Activated T-cell treated with anti-CD3 and anti-CD28 coated beads, Interleukin-2, amount 50 U/mL, for 24 hours (primary cell): ENCODE measurements around the gene SASH1.

ENCODE experiments used
- DNase-seq: peaks from one replicate; pipeline ENCODE4 v3.0.0-alpha.2; 2020
- H3K27ac Mint-ChIP-seq: 2 replicates; pipeline ENCODE4 v1.8.0; 2020; ENCODE audit warnings: mild to moderate bottlenecking, mixed read lengths
- H3K27me3 Mint-ChIP-seq: 2 replicates; pipeline ENCODE4 v1.8.0; 2020; ENCODE audit warnings: mixed read lengths
- H3K36me3 Mint-ChIP-seq: 2 replicates; pipeline ENCODE4 v1.8.0; 2020; ENCODE audit warnings: low read depth, mixed read lengths
- H3K4me1 Mint-ChIP-seq: 2 replicates; pipeline ENCODE4 v1.8.0; 2020; ENCODE audit warnings: low read depth, mixed read lengths
- H3K4me3 Mint-ChIP-seq: 2 replicates; pipeline ENCODE4 v1.8.0; 2020; ENCODE audit warnings: mild to moderate bottlenecking, moderate library complexity, mixed read lengths
- H3K9me3 Mint-ChIP-seq: 2 replicates; pipeline ENCODE4 v1.8.0; 2020; ENCODE audit warnings: mixed read lengths

Gene SASH1

DNA sequence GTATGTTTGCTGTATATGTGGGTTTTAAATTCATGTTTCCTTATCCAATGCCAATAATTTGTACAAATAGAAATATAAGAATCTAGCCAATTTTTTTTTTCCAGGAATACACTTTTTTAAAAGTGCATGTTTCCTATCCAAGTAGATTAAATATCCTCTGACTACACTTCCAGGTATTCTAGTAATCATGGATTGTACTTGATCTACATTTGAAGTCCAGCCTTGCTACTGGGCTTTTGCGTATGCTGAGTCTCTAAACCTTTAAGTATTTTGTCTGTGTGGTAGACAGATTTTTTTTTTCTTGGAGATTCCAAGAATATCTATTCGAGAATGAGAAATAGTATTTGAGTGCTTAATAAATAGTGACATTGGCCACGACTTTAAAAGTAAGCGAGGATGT, 188.3 kb downstream of the SASH1 start:
- Mint-ChIP-seq H3K27me3 (peaks cover 9% of the 10 kb centered on the region), H3K36me3 (no peaks in the 10 kb centered on the region), H3K27ac (no peak overlapping the region), H3K9me3 (no peaks in the 10 kb centered on the region), H3K4me3 (no peak overlapping the region), H3K4me1 (peaks cover 5% of the 10 kb centered on the region)
- no peak for DNase-seq

DNA sequence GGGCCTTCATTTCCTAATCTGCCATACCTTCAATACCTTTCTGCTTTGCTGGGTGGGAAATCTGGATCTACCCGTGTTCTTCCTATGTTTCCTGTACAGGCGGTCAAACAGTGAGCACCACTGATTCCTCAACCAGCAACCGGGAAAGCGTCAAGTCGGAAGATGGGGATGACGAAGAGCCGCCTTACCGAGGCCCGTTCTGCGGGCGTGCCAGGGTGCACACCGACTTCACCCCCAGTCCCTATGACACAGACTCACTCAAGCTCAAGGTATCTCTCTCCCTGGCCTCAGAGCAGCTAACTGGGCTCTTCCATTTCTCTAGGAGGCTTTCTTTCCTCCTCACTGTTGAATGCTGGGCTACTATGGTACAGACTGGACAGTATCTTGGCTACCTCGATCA, 190.1 kb downstream of the SASH1 start:
- Mint-ChIP-seq H3K4me3 (no peak overlapping the region), H3K36me3 (no peaks in the 10 kb centered on the region)

DNA sequence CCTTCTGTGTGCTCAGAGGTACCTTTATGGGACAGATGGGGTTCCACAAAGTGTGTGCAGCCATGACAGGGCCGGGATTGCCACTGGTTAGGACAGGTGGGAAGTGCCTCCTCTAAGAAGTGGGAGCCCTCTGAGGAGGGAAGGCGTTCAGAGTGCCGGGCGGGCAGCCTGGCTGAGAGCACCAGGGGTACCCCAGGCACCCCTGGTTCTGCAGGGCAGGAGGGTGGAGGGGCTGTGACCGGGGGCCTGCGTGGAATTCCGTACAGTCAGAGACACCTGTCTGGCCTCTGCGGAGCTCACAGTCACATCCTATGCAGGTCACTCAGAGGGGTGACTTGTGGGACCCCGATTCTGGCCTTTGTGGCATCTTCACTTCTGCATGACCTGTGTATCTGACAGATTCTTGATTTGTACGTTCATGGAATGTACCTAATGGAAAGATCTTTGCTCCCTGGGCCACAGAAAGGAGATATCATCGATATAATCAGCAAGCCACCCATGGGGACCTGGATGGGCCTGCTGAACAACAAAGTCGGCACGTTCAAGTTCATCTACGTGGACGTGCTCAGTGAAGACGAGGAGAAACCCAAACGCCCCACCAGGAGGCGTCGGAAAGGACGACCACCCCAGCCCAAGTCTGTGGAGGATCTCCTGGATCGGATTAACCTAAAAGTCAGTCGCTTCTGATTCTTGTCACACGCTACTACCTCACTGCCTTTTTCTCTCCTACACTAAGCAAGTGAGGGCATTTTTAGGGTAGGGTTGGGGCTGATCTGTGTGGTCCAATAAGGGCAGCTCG, 190.9 kb downstream of the SASH1 start:
- H3K4me3 Mint-ChIP-seq = no peak overlapping the region
- no peak overlapping the region for H3K27ac Mint-ChIP-seq
- no peaks in the 10 kb centered on the region for H3K9me3 Mint-ChIP-seq
- H3K36me3 Mint-ChIP-seq = no peaks in the 10 kb centered on the region
- DNase-seq = no peak
- H3K4me1 Mint-ChIP-seq = peaks cover 5% of the 10 kb centered on the region
- peaks cover 6% of the 10 kb centered on the region for H3K27me3 Mint-ChIP-seq

More for the DNA sequence above, 190.1 kb downstream of the SASH1 start:
- no peak overlapping the region for H3K27ac Mint-ChIP-seq
- peaks cover 6% of the 10 kb centered on the region for H3K27me3 Mint-ChIP-seq
- no peak for DNase-seq
- H3K4me1 Mint-ChIP-seq = peaks cover 5% of the 10 kb centered on the region
- H3K9me3 Mint-ChIP-seq = no peaks in the 10 kb centered on the region

DNA sequence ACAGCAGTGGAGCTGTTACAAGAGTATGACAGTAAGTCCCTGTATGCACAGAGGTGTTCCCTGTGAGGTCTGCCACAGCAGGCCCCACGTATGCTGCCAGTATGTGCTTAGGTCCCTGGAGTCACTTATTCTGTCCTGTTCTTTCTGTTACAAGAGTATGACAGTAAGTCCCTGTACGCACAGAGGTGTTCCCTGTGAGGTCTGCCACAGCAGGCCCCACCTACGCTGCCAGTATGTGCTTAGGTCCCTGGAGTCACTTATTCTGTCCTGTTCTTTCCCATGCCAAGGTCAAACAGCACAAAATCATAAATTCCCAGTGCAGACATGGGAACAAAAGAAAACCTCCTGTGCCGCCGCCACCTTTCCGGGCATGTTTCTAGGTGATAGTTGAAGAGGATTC, 192.2 kb downstream of the SASH1 start:
- no peak for DNase-seq
- no peak overlapping the region for H3K27ac Mint-ChIP-seq
- H3K27me3 Mint-ChIP-seq = peaks cover 10% of the 10 kb centered on the region
- no peak overlapping the region for H3K4me3 Mint-ChIP-seq
- H3K9me3 Mint-ChIP-seq = no peaks in the 10 kb centered on the region
- H3K36me3 Mint-ChIP-seq = no peaks in the 10 kb centered on the region
- peaks cover 7% of the 10 kb centered on the region for H3K4me1 Mint-ChIP-seq

DNA sequence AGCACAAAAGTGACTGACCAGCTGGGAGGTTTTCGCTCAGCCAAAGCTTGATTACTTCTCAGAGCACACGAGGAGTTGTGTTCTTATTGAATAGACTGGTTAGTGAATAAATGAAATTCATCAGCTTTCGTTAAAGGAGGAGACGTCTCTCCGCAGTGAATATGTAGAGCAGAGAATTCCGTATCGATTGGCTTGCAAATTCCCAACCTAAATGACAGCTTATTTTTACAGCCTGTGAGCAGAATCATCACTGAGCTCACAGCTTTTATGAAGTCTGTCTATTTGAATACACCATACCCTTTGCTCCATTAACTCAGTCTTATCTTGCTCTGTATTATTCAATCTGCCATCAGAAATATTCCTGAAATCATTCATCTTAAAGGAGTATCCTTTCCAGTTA, 192.7 kb downstream of the SASH1 start:
- no peak overlapping the region for H3K4me3 Mint-ChIP-seq
- H3K27ac Mint-ChIP-seq = no peak overlapping the region
- peaks cover 6% of the 10 kb centered on the region for H3K4me1 Mint-ChIP-seq
- no peak for DNase-seq
- H3K36me3 Mint-ChIP-seq = no peaks in the 10 kb centered on the region
- peaks cover 10% of the 10 kb centered on the region for H3K27me3 Mint-ChIP-seq
- no peaks in the 10 kb centered on the region for H3K9me3 Mint-ChIP-seq

DNA sequence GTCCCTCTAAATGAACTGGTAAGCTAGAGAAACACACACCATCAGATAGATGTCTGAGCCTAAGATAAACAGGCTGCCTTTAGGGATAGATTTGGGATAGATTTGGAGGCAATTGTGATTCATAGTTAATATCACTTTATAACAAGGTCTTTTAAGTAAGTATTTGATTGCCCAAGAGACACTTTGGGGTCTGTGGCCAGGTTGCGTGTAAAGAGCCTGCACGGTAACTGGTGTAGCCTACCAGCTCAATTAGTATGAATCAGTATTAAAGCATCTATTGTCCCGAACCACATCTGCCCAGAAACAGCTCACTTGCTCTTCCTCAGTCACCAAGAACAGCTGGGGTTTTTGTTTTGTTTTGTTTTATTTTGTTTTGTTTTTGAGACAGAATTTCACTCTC, 193.3 kb downstream of the SASH1 start:
- H3K4me1 Mint-ChIP-seq = peaks cover 2% of the 10 kb centered on the region
- H3K36me3 Mint-ChIP-seq = no peaks in the 10 kb centered on the region
- no peak overlapping the region for H3K27ac Mint-ChIP-seq
- peaks cover 10% of the 10 kb centered on the region for H3K27me3 Mint-ChIP-seq
- no peak overlapping the region for H3K4me3 Mint-ChIP-seq
- DNase-seq = no peak
- no peaks in the 10 kb centered on the region for H3K9me3 Mint-ChIP-seq

DNA sequence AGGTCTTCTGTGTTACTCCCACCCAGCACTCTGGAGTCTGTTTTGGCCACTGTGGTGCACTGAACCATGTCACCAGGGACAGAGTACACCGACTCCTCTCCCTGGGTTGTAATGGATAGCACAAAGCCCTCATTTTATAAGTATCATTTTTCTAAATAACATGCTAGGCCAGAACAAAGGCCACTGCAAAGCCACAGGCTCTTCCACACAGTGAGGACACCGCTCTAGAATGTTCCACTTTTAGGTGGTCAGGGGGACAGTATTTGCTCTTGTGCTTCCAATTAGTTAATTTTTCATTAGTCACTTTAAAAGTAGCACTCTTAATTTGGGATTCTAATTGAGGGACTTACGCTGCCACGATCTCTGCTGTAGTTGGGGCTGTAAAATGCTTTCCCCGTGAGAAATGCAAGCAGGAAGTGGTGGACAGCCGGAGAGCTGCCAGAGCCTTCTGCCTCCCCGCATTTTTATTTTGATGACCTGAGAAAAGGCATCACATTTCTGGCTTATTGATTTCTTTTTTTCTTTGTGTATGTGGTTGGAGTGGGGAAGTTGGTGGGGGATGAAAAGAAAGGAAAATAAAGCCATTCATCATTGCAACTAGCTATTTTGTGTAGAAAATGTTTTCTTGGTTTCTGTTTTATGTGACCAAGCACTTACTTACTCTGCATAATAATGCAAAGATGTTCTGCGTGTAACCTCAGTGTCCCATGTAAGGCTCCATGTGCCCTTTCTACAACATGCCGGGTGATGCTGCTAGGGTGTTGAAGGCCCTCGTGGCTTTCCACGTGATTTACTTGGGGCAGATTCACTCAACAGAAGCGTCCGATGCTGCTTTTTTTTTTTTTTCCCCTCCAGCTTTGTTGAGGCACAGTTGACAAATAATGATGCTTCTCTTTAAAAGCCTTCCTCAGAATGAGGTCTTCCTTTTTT, 195.9 kb downstream of the SASH1 start:
- Mint-ChIP-seq H3K27ac (no peak overlapping the region), H3K4me1 (peaks cover 2% of the 10 kb centered on the region), H3K36me3 (no peaks in the 10 kb centered on the region), H3K4me3 (no peak overlapping the region), H3K9me3 (no peaks in the 10 kb centered on the region), H3K27me3 (peaks cover 9% of the 10 kb centered on the region)
- DNase-seq = no peak

DNA sequence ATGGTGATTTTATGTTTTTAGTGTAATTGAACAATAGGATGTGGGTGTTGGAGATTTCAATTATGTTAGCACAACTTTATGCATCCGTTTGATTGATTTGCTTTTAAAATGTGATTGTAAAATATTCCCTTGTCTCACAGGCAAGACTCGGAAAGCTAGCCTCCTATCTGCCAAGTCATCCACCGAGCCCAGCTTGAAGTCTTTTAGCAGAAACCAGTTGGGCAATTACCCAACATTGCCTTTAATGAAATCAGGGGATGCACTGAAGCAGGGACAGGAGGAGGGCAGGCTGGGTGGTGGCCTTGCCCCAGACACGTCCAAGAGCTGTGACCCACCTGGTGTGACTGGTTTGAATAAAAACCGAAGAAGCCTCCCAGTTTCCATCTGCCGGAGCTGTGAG, 200.9 kb downstream of the SASH1 start:
- H3K27me3 Mint-ChIP-seq = peaks cover 4% of the 10 kb centered on the region
- H3K27ac Mint-ChIP-seq = no peak overlapping the region
- no peak for DNase-seq
- peaks cover 1% of the 10 kb centered on the region for H3K4me1 Mint-ChIP-seq
- no peaks in the 10 kb centered on the region for H3K36me3 Mint-ChIP-seq
- H3K9me3 Mint-ChIP-seq = no peaks in the 10 kb centered on the region
- H3K4me3 Mint-ChIP-seq = no peak overlapping the region

DNA sequence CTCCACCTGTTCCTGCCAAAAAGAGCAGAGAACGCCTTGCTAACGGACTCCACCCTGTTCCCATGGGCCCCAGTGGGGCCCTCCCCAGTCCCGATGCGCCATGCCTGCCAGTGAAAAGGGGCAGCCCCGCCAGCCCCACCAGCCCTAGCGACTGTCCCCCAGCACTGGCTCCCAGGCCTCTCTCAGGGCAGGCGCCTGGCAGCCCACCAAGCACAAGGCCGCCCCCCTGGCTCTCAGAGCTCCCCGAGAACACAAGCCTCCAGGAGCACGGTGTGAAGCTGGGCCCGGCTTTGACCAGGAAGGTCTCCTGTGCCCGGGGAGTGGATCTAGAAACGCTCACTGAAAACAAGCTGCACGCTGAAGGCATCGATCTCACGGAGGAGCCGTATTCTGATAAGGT, 201.8 kb downstream of the SASH1 start:
- H3K4me3 Mint-ChIP-seq = no peak overlapping the region
- no peaks in the 10 kb centered on the region for H3K4me1 Mint-ChIP-seq
- H3K27ac Mint-ChIP-seq = no peak overlapping the region
- no peaks in the 10 kb centered on the region for H3K36me3 Mint-ChIP-seq
- DNase-seq = no peak
- H3K27me3 Mint-ChIP-seq = peaks cover under 1% of the 10 kb centered on the region
- H3K9me3 Mint-ChIP-seq = no peaks in the 10 kb centered on the region

DNA sequence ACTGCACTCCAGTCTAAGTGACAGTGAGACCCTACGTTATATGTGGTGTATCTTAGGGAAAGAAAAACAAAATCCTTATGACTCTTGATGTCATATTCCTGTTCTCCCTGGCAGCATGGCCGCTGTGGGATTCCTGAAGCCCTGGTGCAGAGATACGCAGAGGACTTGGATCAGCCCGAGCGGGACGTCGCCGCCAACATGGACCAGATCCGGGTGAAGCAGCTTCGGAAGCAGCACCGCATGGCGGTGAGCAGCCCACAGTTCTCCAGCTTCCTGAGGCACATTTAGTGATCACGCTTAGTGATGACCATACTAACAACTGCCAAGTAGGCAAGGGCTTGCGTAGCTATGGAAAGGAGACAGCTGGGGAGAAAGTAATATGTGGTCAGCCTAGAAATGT, 203.3 kb downstream of the SASH1 start:
- H3K27ac Mint-ChIP-seq = no peak overlapping the region
- H3K4me3 Mint-ChIP-seq = no peak overlapping the region
- no peaks in the 10 kb centered on the region for H3K9me3 Mint-ChIP-seq
- DNase-seq = no peak
- no peaks in the 10 kb centered on the region for H3K4me1 Mint-ChIP-seq
- no peaks in the 10 kb centered on the region for H3K36me3 Mint-ChIP-seq
- peaks cover 7% of the 10 kb centered on the region for H3K27me3 Mint-ChIP-seq

DNA sequence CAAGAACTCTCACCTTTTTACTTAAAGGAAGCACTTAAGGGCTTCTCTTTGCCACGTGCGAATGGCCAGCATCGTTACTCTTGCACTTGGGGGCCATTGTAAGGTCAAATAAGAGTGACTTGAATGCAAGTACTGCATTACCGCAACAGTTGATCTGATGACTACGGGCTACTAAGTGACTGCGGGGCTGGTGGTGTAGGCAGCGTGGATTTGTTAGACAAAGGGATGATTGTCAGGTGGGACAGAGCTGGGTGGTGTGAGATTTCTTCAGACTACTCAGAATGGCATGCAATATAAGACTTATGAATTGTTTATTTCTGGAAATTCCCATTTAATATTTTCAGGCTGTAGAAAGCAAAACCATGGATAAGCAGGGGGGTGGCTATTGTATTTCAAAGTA, 204.5 kb downstream of the SASH1 start:
- Mint-ChIP-seq H3K27ac (no peak overlapping the region), H3K4me1 (no peaks in the 10 kb centered on the region), H3K9me3 (no peaks in the 10 kb centered on the region), H3K36me3 (no peaks in the 10 kb centered on the region), H3K4me3 (no peak overlapping the region), H3K27me3 (peaks cover 11% of the 10 kb centered on the region)
- DNase-seq = no peak

DNA sequence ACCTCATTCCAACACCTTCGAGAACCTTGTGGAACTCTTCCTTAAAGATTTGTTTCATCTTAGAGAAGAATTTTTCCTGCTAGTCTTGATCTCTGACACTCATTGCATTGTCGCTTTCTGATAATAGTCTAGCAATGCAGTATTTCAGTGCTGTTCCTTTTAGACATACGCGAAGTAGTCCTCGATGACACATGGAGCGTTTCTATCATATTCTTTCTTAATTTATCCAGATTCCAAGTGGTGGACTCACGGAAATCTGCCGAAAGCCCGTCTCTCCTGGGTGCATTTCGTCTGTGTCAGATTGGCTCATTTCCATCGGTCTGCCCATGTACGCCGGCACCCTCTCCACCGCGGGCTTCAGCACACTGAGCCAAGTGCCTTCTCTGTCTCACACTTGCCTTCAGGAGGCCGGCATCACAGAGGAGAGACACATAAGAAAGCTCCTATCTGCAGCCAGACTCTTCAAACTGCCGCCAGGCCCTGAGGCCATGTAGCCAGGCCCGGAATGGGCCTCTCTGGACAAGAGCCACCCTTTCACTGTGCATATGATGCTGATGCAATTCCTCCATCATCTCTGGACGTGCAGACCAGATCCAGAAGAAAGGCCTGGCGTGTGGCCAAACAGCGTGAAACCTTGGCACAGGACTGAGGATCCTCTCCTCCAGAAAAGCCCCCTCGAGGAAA, 205.6 kb downstream of the SASH1 start:
- H3K9me3 Mint-ChIP-seq = no peaks in the 10 kb centered on the region
- H3K36me3 Mint-ChIP-seq = no peaks in the 10 kb centered on the region
- no peak overlapping the region for H3K27ac Mint-ChIP-seq
- H3K27me3 Mint-ChIP-seq = peaks cover 20% of the 10 kb centered on the region
- no peaks in the 10 kb centered on the region for H3K4me1 Mint-ChIP-seq
- H3K4me3 Mint-ChIP-seq = no peak overlapping the region
- no peak for DNase-seq

DNA sequence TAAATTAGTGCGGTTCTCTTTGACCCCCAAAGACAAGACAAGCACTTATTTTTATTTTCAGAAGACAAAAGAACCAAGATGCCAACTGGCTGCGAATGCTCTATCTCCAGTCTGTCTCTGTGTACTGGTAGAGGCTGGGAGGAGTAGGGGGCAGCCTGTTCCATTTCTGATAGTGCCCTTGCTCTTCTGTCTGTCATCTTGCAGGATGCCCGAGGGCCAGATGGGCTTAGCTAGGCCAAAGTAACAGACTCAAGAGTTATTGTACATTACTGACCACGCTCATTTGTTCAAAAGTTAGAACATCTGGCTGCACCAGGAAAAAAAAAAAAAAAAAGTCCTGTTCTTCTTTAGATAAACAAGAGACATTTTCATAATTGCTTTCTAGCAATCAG, 206.1 kb downstream of the SASH1 start:
- Mint-ChIP-seq H3K4me1 (no peaks in the 10 kb centered on the region), H3K27me3 (peaks cover 25% of the 10 kb centered on the region), H3K4me3 (no peak overlapping the region), H3K9me3 (no peaks in the 10 kb centered on the region), H3K36me3 (no peaks in the 10 kb centered on the region), H3K27ac (no peak overlapping the region)
- no peak for DNase-seq

DNA sequence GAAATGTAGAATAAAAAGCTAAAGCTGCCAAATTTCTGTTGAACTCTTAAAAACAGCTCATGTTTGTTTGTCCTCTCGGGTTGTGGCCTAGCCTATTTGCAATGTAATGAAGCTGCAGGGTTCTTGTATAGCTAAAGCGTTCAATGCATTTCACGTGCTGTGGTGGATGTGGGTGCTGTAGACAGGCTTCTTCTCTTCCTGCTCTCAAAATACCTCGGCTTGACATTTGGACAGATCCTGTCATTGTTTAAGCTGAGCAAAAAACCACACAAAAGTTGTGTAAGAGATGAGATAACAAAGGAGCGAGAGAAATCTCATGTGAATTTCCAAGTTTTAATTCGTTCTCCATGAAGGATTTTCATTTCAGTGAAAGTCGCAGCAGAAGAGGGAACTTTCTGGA, 207.9 kb downstream of the SASH1 start:
- peaks cover 33% of the 10 kb centered on the region for H3K27me3 Mint-ChIP-seq
- H3K4me1 Mint-ChIP-seq = no peaks in the 10 kb centered on the region
- DNase-seq = no peak
- no peaks in the 10 kb centered on the region for H3K9me3 Mint-ChIP-seq
- H3K4me3 Mint-ChIP-seq = no peak overlapping the region
- H3K27ac Mint-ChIP-seq = no peak overlapping the region
- H3K36me3 Mint-ChIP-seq = no peaks in the 10 kb centered on the region

DNA sequence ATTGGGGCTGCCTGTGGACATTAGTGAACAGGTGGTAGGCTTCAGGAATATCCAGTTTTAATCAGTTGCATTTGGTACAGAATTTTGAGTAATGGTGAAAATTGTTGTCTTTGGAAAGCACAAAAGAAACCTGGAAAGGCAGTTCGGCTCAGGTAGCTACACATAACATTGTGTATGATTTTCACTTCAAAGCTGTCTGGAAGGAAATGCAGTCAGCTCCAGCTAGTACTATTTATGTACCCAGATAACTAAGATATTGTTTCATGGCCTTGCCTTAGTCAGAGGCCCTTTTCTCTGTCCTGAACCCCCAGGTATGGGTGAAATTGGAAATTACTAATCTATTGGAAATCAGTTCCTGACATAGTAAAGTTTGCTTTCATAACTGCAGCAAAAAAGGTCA, 208.6 kb downstream of the SASH1 start:
- Mint-ChIP-seq H3K27me3 (peaks cover 38% of the 10 kb centered on the region), H3K9me3 (no peaks in the 10 kb centered on the region), H3K36me3 (no peaks in the 10 kb centered on the region), H3K27ac (no peak overlapping the region), H3K4me1 (no peaks in the 10 kb centered on the region), H3K4me3 (no peak overlapping the region)
- DNase-seq = no peak
